GM18951 (cell line): Measurements from ENCODE around the gene TMEM108.

ENCODE experiments used
- POLR2A ChIP-seq: IDR thresholded peaks from 4 replicates; pipeline ENCODE4 v1.6.1; 2011; ENCODE audit warnings: mild to moderate bottlenecking; ENCODE audit not compliant: insufficient read length, insufficient read depth; ENCODE audit errors: extremely low read depth
- in situ Hi-C: fragments of 300-500 bp; cut with MboI; formaldehyde crosslinking; loops from one replicate; pipeline ENCODE4 v1.12.0; 2022; ENCODE audit warnings: low sequenced_read_pairs, mixed read lengths, inconsistent platforms; ENCODE audit not compliant: unreplicated experiment

Gene TMEM108

DNA sequence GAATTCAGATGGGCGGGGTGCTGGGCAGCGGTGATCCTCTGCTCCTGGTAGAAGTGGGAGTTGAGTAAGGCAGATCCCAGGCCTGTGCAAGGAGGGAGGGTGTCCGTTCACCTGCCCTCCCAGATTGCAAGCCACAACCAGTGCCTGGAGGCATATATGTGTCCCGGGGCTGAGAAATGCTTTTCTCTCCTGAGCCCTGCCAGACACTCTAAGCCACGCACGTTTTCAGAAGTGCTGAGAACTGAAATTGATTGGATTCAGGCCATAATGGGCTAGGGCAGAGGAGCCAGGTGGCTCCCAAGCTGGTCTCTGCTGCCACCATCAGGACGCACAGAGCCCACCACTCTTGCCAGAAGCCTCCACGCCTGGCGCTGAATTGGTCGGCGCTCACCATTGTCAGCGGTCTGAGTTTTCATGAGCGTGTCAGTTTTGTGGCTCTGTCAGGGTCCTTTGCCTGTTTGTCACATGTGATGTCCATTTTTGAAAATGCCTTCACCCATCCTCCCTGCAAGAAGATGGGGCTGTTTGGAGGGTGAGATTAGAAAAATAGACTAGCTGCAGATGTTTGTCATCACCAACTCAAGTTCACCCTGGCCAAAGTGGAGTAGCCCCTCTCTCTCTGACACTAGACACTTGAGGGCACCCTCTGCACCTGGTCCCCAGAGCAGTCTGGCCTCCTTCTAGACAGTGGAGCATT, 346.3 kb downstream of the TMEM108 start:
- no peak for TF ChIP-seq POLR2A
- in situ Hi-C loops = loop anchor here (10.0 kb wide), 1 partner anchor 340 kb away; no protein-coding TSS in a partner anchor

DNA sequence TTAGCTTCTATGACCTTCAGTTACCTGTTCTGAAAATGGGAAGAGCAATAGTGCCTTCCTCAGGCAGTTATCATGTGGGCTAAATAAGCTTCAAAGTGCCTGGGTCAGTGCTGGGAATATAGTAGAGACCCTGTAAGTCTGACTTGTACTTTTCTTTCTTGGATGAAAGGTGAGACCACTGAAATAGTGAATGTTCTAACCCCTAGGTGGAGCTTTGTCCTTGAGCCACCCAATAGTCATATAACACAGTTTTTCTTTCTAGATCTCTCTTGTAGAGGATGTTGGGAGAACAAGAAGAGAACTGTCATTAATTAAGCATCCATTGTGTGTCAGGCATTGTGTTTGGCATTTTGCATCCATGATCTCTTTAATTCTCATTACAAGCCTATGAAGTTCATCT, 348.7 kb downstream of the TMEM108 start:
- in situ Hi-C loops = loop anchor here (10.0 kb wide), 1 partner anchor 342 kb away; no protein-coding TSS in a partner anchor
- no peak for TF ChIP-seq POLR2A

DNA sequence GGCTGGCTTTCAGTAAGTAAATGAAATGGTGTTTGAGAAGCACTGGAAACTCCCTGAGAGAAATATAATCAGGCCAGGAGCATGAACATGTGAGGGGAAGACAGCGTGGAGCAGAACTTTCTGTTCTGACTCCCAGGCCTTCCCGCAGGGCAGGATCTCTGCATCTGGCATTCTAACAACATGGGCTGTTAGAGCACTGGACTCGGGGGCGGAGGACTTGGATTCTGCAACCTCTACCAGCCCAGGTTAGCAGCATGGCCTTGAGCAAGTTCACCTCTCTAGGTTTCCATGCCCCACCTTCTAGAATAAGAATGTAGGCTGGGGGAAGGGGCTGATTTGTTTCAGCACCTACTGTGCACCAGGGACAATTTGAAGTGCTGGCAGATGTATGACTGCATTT, 349.1 kb downstream of the TMEM108 start:
- in situ Hi-C loops = loop anchor here (10.0 kb wide), 1 partner anchor 343 kb away; no protein-coding TSS in a partner anchor
- TF ChIP-seq POLR2A = no peak

DNA sequence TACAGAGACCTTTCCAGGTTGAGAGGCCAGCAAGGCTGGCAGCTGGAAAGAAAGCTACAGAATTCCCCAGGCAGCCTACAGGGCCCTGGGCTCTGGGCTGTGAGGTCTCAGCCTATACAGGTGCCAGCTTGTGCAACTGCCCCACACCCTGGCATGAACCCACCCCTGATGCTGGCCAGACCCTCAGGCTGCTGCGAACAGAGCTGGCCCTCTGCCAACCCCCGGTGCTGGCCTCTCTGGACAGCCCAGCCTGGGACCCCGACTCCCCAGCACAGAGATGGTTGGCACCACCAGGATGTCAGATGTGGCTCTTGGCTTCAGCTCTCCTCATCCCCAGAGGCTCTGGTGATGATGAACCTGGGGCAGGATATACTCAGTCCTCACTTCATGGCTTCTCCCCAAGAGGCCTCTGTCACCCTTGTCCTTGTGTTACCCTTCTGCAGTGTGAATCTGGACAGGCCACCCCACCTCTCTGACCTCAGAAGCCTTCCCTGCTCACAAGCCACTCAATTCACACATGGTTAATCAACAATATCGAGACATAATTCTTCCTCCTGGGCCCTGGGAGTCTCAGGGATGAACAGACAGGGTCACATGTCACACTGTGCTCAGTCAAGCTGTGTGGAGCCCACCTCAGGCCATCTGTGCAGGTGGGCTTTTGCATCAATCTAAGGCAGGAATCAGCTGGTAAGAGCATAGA, 350.7 kb downstream of the TMEM108 start:
- in situ Hi-C loops = loop anchor here (10.0 kb wide), 1 partner anchor 344 kb away; no protein-coding TSS in a partner anchor
- no peak for TF ChIP-seq POLR2A

DNA sequence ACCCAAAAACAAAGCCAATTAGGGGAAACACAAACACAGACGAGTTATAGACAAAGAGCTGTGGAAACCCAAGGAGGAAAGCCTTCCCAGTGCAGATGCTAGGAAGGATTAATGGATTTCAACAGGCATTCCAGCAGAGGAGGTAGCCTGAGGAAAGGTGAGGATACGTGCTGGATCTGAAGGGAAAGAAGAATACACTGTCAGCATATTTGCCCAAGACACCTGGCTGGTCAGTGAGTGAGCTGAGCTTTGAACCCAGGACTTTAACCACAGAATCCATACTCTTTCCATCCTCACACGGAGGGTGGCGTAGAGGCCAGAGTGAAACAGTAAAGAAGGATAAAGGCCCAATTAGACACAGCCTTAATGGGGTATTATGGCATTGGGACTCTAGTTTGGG, 352.5 kb downstream of the TMEM108 start:
- TF ChIP-seq POLR2A = no peak
- in situ Hi-C loops = no loop called here

DNA sequence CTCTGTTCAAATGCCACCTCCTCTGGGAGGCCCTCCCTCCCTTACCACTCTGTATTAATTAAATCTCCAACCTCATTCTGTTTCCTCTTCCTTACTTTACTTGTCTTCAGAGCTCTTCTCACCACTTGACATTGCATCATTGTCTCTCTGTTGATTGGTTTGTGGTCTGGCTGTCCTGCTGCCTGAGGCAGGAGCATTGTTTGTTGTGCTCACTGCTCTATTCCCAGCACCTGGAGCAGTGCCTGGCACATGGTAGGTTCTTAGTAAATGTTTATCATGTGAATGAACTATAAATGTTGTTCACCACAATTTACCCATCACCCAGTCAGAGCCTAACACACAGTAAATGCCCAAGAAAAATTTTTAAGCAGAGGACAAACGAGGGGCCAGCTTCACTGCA, 355.0 kb downstream of the TMEM108 start:
- TF ChIP-seq POLR2A = no peak
- in situ Hi-C loops = no loop called here

DNA sequence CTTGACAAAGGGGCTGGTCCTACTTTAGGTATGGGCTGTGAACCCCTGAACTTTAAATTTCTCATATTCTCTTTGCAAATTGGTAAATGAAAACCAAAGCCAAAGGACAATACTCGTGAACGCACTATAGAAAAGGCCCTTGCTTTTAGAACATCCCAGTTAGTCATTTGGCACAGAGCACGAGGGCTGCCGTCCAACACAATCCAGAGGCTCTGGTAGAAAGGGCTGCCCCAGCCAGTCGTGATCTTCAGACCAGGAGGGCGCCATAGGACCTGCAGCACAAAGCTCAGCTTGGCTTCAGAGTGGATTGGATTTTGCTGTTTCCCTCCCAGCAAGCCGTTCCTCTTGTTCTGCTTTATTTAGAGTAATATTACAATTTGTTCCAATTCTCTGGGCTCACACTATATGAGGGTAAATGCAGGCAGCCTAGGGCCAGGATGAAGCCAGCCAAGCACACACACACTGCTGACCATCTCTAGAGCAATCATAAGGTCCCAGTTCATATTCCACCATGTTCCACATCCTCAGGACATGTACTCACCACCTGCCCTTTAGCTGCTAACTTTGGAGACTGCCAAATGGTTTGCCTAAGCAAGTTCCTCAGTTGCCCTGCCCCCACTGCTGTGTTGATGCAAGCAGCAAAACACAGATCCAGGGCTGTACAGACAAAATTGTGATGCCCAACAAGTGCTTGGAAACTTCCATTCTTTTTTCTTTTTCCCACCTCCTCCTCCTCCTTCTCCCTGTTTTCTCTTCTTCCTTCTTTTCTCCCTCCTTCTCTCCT, 355.7 kb downstream of the TMEM108 start:
- no peak for TF ChIP-seq POLR2A
- in situ Hi-C loops = no loop called here

DNA sequence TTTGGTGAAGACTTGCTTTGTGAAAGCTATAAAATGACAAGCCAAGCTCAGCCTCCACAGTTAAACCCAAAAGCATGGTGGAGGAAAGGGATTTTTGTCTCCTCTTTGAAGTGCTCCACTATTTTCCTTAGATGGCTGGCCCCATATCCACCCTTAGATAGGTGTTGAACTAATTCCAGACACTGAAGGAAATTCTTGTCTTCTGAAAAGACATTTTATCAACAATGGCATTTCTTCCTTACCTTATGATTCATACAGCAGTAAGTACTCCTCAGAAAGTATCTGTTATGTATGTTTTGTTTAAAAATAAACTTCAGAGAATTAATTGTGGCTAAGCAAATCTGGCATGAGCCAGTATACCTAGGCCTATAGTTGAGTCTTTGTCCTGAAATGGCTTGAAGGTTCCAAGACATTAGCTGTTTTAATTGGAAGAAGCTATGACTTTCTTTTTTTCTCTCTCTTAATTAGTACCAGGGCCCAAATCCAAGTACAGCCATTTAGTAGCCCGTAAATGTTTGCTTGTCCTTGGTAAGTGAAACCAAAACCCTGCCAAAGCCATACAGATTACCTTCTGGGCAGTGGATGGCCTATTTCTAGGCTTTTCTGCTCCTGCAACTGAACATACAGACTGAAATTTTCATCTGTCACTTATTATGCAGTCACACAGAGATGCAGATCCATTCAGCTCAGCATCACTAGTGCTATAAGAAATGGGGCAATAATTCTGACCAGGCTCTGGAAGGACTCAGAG, 356.5 kb downstream of the TMEM108 start:
- no peak for TF ChIP-seq POLR2A
- in situ Hi-C loops = no loop called here

DNA sequence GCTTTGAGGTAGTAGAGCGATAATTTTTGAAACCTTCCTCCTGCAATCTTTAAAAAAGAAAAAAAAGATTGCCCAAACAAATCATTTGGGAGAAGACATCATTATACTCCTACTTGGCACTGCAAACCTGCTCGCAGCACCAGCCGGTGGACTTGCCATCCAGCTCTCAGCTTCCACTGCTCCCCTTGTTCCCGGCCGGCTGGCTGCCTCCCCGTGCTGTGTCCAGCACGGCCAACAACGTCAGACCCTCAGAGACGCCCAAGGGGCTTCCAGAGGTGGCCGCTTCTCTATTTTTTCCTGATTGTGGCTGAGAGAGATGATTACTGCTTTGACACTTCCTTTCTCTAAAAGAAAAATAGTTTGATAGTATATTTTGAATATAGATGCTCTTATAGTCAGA, 358.7 kb downstream of the TMEM108 start:
- in situ Hi-C loops = no loop called here
- no peak for TF ChIP-seq POLR2A

DNA sequence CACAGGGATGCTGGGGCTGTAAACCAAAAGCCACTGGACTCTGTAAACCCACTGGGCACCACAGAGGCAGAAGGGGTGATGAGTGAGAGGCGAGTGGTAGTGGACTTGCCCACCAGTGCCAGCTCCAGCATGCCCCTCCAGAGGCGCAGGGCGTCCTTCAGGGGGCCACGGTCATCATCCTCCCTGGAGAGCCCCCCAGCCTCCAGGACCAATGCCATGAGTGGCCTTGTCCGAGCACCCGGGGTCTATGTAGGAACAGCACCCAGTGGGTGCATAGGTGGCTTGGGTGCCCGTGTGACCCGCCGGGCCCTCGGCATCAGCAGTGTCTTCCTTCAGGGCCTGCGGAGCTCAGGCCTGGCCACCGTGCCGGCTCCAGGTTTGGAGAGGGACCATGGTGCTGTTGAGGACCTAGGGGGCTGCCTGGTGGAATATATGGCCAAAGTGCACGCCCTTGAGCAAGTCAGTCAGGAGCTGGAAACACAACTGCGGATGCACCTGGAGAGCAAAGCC, 361.9 kb downstream of the TMEM108 start, which contains the start of gene BFSP2:
Gene BFSP2, plus strand, starts transcription at position 51 of the 510 bp plus-strand sequence. Its CDS starts 28 bp downstream, at position 79.
- TF ChIP-seq POLR2A = no peak
- in situ Hi-C loops = loop anchor here (10.0 kb wide), 1 partner anchor 665 kb away; no protein-coding TSS in a partner anchor

DNA sequence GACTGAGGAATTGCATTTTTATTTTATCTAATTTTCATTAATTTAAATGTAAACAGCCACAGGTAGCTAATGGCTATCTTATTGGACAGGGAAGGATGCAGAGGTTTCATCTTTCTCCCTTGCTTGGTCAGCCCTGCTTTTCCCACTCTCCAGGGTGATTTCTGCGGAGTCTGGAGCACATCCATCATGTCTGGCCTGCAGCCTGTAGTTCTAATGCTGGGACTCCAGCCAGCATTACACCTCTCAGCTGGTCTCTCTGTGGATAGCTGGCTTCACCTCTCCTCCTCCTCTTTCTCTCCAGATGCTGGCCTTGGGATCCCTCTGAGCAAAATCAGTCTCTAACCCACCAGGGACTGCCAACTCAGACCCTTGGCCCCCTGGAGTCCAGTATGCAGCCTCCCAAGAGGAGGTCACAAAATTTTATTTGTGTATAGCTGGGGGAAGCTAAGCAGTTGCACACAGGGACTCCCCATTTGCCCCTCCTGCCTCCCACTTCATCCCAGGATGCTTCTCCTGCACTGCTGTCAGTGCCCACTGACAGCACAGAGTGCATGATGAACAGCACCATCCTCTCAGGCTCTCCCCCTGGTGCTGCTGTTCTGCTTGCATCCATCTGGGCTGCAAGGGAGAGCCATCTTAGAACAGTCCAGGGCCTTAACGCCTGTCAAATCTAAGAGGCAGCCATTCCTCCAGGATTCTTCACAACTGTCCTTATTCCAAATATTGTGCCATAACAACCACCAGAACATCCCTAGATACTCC, 363.4 kb downstream of the TMEM108 start:
- in situ Hi-C loops = loop anchor here (10.0 kb wide), 1 partner anchor 667 kb away; no protein-coding TSS in a partner anchor
- no peak for TF ChIP-seq POLR2A
